NCI-H82 treated with DMSO at 0.1 percent for 48 hours (cell line): ENCODE data around the gene TUBA3E.
"Not testable (repeated sequence)": the region's sequence is repeated elsewhere in the genome, so short reads cannot be mapped to it uniquely, and the experiment has no call there.

Experiments
- DNase-seq: peaks from one replicate; lab custom pipeline; 2025; ENCODE audit not compliant: unreplicated experiment; lab: John Stamatoyannopoulos, UW

TUBA3E gene

DNA sequence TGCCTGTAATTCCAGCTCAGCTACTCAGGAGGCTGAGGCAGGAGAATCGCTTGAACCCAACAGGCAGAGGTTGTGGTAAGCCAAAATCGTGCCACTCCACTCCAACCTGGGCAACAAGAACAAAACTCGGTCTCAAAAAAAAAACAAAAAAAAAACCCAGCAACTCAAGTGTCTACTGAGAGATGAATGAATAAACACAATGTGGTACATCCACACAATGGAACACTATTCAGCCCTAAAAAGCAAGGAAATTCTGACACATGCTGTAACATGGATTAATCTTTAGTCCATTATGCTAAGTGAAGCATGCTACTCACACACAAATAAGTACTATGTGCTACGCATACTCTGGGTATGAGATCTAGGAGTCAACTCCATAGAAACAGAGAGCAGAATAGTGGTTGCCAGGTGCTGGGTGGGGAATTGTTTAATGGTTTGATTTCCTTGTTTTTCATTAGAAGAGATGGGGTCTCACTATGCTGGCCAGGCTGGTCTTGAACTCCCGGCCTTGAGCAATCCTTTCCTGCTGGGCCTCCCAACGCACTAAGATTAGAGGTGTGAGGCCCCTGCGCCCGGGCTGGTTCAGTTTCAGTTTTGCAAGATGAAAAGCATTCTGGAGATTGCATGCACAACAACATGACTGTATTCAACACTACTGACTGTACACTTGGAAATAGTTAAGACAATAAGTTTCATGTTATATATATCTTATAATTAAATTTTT is 32.8 kb downstream of the TUBA3E start:
- no peak for DNase-seq

DNA sequence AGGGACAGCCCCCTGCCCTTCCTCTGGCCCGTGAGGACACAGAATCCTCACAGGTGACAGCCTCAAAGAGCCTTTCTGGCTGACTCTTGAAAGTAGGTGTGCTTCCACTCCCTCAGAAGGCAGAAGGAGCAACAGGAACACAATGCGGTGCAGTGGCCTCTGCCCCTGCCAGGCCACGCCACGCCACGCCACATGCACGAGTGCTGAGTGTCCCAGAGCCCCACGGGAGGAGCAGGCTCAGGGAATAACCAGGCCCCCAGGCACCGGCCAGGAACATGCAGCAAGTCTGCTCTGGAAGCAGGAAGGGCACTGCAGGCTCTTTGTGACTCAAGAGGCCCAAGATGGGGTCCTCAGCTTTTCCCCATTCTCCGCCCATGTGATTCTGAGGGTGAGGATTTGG is 35.3 kb downstream of the TUBA3E start:
- DNase-seq: no peak

DNA sequence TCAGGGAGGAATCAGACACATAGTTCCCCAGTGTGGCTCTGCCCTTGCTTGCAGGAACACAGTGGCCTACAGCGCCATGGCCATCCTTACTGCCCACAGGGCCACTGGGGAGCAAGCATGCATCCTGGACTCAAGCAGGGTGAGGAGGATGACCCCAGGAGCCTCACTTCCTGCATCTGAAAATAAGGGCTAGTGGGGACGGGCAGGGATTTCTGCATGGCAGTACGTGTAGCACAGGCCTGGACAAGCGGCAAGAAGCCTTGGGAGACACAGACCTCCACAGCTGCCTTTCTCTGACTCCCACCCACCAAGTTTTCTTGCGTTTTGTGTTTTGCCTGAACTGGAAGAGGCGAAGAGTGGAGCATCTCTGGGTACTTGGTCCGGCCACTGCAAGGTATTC is 35.8 kb downstream of the TUBA3E start:
- not testable (repeated sequence) for DNase-seq

DNA sequence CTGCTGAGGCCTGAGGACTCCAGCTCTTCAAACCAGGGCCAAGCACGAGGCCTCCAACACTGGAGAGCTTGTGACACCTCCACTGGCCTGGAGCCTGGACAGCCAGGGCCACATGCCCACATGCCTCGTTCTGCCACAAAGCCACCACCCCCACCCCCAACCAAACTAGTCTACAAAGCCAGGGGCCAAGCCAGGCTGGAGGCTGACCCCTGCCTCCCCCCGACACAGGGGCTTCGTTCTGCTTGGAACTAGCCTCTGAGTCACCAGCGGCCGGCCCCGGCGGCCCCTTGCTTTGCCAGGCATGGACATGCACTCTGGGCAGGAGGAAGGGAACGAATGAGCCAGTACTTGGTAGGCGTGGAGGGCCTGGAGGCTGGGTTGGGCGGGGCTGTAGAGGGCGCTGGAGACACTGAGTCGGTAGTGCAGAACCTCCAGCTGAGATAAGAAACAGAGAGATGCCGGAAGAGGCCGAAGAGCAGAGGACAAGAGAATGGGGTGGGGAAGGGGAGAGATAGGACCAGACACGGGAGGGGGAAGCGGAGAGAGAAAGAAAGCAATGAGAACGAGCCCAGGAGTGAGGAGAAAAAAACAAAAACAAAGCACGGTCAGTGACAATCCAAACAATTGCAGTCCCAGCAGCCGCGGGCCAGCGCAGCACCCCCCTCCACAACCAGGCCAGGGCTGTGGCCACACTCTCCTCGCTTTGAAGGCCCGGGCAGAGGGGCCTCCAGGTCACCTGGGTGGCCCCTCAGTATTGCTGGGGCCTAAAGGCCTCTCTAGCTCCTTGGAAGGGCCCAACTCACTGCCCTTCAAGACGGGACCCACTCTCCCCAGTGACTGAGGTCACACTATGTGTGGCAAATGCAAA is 37.2 kb downstream of the TUBA3E start:
- not testable (repeated sequence) for DNase-seq

DNA sequence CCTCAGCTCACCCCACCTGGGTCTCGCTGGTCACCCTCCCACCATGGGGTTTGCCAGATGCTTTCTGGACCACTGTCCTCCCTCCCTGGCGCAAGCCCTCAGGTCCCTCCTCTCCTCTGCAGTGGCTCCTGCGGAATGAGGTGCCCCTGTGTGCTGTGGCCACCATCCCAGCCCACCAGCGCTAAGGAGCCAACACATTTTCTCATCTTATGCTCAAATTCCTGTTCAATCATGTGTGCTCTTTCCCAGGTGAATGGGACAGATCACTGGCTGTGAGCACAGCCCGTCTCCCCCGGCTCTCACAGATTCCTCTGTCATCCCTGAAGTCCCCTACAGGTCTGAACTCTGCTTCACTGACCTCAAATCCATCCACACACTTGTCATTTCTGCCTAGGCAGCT is 38.1 kb downstream of the TUBA3E start:
- DNase-seq: no peak

DNA sequence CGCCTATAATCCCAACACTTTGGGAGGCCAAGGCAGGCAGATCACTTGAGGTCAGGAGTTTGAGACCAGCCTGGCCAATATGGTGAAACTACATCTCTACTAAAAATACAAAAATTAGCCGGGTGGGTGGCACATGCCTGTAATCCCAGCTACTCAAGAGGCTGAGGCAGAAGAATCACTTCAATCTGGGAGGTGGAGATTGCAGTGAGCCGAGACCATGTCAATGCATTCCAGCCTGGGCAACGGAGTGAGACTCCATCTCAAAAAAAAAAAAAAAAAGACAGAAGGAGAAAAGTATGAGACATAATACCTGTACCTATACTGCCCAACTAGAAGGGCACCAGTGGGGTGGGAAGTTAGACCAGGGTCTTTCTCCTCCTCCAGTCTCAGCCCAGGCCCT is 38.9 kb downstream of the TUBA3E start:
- not testable (repeated sequence) for DNase-seq

DNA sequence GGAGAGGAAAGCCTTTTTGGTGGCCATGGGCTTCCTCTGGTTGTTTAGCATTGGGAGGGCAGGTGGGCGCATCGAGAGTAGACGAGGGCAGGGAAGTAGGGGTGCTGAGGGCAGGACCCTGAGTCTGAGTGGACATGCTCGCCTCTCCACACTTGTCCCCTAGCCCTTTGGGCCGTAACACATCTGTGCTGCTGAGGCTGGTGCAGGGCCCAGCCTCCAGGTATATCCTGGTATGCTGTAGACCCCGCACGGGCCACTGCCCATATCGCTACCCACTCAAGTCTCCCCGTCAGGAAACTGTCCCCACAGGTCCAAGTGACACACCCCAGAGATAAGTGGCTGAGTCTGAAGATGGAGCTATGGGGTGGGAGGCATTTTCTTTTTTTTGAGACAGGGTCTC is 39.6 kb downstream of the TUBA3E start:
- no peak for DNase-seq

DNA sequence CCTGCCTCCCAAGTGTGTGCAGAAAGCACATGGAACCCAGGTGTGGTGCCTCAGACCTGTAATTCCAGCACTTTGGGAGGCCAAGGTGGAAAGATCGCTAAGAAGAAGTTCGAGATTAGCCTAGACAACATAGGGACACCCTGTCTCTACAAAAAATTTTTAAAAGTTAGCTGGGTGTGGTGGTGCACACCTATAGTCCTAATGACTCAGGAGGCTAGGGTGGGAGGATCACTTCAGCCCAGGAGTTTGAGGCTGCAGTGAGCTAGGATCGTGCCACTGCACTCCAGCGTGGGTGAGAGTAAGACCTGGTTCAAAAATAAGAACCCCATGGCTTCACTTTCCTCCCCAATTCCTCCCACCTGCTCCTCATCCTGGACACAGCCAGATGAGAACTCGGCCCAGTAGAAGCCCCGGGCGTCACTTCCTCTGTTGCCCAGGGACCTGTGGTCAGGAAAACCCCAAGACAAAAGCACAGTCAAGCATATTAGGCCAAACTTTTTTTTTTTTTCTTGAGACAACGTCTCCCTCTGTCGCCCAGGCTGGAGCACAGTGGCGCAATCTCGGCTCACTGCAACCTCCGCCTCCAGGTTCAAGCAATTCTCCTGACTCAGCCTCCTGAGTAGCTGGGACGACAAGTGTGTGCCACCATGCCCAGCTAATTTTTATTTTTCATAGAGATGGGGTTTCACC is 40.3 kb downstream of the TUBA3E start:
- not testable (repeated sequence) for DNase-seq

DNA sequence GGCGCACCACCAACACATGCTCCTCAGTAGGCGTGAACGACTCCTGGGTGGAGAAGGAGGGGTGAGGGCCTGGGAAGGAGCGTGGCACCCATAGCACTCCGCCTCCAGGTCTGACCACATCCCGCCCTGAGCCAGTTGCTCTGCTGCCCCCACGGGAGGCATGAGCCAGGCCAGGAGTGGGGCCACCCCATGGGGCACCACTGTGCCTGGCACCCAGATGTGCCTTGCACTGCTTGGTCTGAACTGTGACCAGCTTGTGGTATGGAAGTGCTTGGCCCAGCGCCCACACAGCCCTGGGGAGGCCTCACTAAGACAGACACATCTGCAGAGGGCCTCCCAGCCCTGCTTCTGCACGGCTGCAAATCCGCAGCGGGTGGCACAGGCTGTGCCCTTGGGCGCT is 40.9 kb downstream of the TUBA3E start:
- DNase-seq: not testable (repeated sequence)

DNA sequence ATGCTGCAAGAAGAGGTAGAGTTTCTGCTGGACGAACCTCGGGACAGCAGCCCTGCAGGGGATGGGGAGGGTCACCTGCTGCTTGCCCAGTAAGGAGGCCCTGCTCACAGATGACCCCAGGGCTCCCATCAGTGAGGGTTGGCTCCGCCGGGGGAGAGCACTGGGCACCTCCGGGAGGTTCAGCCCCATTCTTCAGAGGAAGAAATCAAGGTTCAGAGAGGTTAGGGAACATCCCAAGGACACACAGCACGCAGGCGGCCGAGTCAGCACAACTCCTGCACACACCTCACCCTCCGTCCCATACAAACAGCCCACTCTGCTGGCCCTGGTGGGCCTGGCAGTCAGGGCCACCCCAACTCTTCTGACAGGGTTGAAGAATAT is 41.6 kb downstream of the TUBA3E start:
- no peak for DNase-seq

DNA sequence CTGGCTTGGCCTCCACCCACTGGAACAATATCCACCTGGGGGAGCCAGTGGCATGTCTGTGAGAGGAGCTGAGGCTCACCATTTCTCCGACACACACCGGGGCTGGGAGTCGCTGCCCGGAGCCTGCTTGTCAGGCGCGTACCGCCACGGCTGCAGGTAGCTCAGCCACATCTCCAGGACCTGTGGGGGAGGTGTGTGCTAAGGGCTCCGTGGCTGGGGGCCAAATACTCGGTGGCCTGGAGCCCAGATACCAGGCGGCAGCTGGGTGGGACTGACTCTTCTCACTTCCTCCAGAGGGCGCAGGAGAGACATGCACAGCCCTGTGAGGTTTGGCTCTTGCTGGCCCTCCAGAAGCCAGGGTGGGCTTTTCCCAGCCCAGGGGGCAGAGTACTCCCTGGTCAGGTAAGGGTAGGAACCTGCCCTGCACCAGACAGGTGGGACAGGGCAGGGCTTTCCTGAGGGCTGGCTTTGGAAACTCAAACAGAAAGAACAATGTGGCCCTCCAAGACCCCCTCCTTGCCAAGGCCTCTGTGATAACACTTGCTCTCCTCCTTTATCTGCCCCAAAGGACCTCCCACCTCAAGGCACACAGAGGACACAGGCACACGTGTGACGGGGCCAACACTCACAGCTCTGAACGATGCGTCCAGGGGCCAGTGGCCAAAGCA is 42.1 kb downstream of the TUBA3E start:
- not testable (repeated sequence) for DNase-seq

DNA sequence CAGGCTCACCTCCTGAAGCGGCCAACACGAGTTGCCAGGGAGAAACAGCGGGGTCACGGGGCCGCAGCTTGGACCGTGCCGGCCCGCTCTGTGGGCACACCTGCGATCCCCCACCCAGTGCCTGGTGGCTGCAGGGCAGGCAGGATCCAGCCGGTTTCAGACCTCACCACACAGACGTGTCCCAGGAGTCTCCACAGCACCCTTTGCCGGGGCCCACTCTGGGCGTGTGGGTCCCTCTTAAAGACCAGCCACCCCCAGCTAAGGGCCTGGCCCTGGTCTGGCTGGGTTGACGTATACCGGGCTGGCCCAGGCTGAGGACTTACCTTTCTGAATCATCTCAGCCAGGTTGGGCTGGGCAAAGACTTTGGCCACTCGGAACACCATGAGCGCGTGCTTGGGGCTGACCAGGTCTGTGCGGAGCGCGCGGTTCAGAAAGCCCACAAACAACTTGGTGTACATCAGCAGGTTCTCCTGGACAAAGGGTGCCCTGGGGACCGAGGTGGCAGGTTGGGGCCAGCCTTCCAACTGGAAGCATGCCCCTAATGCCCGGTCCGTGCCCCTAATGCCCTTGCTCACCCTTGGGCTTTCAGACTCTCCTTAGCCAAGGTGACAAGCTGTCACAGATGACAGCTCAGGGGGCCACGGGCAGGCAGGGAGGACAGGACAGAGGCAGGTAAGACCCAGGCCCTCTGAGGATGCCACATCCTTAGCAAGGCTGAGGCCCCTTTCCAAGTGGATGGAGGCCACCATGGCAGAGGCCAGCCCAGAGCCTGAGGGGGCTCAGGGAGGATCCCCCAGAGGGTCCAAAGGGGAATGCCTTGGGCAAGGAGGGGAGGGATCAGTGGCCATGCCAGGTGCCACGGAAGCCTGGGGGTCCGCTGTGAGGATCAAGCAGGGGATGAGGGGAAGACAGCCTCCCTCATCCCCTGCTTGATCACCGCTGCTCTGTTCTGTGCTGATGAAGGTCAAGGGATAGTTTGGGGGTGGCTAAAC is 43.2 kb downstream of the TUBA3E start:
- DNase-seq: no peak

DNA sequence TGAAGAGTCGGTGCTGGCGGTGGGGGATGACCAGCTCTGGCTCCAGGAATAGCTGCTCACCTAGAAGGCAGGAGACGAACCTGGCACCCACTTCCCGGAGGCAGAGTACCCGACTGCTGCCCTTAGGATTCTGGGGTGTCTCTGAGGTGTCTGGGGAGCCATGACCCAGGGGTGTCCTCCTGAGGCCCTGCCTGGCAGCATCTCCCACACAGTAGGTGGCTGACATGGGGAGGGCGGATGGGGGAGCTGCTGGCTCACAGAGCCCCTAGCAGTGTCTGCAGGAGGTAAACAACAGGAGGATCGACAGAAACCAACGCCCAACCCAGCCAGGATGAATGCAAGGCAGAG is 43.8 kb downstream of the TUBA3E start:
- not testable (repeated sequence) for DNase-seq

DNA sequence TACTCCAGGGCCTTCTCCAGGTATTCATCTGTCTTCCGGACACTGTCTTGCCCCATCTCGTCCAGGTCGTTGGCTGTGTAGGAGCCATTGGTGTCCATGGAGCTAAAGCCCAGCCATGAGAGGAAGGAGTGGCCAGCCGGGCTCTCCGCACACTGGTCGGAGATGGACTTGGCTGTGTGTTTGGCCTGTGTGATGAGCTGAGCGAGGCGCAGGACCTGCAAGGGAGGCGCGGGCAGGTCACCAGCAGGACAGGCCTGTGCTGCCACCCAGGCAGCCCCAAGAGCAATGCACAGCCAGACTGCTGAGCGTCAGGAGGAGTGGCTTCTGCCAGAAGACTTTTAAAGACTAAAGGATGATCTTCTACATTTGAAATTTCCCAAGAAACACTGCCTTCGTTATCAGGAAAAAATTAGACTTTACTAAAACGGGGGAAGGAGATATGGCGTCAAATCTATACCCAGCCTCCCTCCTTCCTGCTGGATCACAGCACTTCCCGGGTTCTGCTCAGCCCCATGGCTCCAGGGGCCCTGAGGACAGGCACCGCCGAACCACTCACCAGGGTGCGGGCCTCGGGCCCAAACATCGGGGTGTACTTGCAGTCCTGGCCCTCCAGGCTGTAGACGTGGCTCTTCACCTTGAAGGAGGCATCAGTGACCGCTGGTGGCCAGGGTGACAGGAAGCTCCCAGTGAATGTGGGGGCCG is 44.4 kb downstream of the TUBA3E start:
- DNase-seq: not testable (repeated sequence)

DNA sequence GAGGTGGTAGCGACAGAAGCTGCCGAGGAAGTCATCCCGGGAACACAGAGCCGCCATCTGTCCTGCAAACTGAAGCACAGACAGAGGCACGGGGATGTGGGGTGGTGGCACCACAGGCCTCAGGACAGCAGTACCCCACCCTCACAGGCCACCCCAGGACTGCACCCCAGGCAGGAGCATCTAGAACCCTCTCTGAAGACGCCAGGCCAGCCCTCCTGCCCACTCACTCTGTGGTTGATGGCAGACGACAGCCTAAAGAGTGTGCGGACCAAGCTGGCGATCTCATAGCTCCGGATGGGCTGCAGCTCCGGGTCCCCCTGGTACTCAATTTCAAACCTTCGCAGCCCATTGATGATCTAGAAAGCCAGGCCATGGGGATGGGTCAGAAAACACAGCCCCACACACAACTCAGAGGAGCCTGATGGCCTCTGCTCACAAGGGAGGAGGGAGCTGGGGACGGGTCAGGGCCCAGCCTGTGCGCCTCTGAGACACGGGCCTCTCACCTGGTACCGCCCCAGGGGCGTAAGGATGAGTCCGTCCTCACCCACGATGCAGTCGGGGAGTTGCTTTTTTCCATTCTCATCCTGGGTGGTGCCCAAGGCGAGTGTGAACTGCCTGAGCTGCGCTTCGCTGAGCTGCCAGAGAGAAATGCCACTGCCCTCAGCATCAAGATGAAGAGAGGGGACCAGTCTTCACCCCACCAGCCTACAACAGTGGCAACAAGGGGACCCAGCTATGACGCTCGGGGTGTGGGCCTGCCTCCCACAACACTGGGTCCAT is 45.2 kb downstream of the TUBA3E start:
- DNase-seq: no peak

DNA sequence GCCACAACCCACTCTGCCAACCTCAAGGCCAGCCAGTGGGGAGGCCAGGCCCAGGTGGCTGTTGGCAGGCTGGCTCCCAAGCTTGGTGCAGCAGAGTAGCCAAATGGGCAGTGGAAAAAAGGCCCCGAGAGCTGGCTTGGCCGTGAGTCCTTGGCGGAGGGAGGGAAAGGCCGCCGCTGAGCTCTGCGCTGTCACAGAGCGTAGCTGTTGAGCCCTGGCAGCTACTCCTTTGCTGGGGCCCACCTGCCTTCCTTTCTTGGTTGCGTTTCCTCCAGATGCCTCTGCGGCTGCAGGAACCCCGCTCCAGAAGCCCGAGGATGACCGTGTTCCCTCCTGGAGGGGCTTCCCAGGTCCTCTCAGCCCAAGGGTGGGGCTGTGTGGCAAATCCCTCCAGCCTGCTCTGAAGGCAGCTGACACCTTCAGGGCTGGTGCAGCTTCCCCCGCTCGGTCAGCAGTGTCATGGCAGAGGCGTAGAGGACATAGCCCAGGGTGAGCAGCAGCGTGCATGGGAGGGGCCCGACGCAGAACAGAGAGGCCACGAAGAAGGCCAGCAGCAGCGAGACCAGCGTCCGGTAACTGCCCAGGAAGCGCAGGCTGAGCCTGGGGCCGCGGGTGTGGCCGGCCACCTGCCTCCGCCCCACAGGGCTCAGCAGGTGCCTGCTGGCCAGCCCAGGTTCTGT is 46.0 kb downstream of the TUBA3E start:
- DNase-seq: not testable (repeated sequence)

DNA sequence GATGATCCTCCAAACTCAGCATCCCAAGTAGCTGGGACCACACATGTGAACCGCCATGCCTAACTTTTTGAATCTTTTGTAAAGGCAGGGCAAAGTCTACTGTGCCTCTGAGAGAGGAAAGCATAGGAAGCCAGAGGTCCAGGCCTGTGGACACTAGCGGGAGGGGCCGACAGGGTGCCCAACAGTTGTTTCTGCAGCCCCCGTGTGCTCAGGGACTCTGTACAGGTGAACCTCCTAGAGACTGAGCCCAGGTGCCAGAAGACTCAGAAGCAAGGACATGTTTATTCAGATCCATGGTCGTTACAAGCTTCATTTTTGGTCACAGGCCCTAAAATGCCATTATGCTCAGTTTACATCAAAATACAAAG is 47.1 kb downstream of the TUBA3E start:
- not testable (repeated sequence) for DNase-seq
